Measurements from ENCODE around the gene CELF5.
A peak's percentile ranks its signal among the peaks of the same experiment; 100 is the strongest.

The CELF5 gene

GRCh38 chr19:3224346-3225168 is at the start of gene CELF5:
Gene CELF5 (plus strand): TSS chr19:3224661. CDS start chr19:3224740, 79 bp downstream.
- DNase-seq: peak; percentile 46 to 54

DNA sequence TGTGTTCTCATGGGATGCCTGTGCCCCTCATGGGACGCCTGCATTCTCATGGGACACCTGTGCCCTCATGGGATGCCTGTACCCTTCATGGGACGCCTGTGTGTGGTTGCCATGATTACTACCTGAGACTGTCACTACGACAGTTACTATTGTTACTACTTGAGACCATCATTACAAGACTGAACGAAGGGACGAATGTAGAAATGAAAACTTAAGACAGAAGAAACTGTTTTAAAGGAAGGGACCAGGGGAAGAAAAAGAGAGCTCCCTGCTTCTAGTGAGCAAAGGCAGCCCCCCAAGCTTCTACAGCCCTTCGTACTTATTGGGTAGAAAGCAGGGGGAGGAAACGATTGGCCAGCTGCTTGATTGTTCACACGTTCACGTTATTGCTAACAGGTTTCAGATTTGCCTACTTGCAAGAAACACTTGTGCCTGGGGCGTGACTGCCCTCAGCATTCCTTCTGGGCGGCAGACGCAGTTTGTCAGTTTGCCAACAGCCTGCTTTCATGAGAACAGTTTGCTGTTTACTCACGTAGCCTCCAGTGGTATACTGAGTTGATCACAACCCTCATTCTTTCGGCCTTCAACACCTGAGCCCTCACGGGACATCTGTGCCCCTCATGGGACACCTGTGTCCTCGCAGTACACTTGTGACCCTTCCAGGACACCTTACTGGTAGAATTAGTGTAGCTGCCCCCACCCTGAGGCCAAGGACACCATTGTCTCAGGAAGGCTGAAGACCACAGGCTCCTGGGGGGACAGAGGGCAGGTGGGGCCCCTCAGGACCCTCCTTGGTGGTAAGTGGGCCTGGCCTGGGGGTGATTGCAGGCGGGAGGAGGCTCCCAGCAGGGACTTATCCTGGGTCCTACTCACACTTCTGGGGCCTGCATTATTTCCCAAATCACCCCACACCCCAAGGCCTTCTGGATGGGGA is 48.4 kb upstream of the CELF5 start:
- DNase-seq: peak; percentile 48 to 60

DNA sequence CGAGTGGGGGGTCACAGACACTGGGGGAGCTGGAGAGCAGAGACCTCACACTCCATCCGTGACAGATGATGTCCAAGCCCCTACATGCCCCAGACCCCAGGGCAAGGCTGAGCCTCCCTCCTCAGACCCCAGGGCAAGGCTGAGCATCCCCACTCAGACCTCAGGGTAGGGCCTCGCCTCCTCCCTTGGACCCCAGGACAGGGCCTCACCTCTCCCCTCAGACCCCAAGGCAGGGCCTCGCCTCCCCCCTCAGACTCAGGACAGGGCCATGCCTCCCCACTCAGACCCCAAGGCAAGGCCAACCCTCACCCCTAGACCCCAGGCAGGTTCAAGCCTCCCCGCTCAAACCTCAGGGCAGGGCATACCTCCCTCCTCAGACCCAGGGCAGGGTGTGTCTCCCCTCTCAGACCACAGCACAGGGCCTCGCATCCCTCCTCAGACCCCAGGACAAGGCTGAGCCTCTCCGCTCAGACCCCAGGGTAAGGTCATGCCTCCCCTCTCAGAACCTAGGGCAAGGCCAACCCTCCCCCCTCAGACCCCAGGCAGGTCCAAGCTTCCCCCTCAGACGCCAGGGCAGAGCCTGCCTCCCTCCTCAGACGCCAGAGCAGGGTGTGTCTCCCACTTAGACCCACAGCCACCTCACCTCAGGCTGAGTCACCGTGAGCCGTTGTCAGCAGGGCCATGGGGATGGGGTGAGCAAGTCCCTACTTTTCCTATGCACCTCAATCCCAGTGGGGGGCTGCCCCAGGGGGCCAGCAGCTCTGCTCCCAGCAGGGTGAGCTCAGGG is 47.6 kb upstream of the CELF5 start:
- DNase-seq: peak; percentile 73 to 74

GRCh38 chr19:3178377-3178972 is 46.0 kb upstream of the CELF5 start, which contains the start of gene S1PR4:
Gene S1PR4 (plus strand): TSS chr19:3178769. CDS start chr19:3178793, 24 bp downstream.
- DNase-seq: peak; percentile 76 to 83

DNA sequence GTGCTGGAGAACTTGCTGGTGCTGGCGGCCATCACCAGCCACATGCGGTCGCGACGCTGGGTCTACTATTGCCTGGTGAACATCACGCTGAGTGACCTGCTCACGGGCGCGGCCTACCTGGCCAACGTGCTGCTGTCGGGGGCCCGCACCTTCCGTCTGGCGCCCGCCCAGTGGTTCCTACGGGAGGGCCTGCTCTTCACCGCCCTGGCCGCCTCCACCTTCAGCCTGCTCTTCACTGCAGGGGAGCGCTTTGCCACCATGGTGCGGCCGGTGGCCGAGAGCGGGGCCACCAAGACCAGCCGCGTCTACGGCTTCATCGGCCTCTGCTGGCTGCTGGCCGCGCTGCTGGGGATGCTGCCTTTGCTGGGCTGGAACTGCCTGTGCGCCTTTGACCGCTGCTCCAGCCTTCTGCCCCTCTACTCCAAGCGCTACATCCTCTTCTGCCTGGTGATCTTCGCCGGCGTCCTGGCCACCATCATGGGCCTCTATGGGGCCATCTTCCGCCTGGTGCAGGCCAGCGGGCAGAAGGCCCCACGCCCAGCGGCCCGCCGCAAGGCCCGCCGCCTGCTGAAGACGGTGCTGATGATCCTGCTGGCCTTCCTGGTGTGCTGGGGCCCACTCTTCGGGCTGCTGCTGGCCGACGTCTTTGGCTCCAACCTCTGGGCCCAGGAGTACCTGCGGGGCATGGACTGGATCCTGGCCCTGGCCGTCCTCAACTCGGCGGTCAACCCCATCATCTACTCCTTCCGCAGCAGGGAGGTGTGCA is 45.3 kb upstream of the CELF5 start:
- peak in 1 of 2 donors; percentile 32 for DNase-seq

GRCh38 chr19:3179739-3180293 is 44.6 kb upstream of the CELF5 start:
- DNase-seq: no peak

DNA sequence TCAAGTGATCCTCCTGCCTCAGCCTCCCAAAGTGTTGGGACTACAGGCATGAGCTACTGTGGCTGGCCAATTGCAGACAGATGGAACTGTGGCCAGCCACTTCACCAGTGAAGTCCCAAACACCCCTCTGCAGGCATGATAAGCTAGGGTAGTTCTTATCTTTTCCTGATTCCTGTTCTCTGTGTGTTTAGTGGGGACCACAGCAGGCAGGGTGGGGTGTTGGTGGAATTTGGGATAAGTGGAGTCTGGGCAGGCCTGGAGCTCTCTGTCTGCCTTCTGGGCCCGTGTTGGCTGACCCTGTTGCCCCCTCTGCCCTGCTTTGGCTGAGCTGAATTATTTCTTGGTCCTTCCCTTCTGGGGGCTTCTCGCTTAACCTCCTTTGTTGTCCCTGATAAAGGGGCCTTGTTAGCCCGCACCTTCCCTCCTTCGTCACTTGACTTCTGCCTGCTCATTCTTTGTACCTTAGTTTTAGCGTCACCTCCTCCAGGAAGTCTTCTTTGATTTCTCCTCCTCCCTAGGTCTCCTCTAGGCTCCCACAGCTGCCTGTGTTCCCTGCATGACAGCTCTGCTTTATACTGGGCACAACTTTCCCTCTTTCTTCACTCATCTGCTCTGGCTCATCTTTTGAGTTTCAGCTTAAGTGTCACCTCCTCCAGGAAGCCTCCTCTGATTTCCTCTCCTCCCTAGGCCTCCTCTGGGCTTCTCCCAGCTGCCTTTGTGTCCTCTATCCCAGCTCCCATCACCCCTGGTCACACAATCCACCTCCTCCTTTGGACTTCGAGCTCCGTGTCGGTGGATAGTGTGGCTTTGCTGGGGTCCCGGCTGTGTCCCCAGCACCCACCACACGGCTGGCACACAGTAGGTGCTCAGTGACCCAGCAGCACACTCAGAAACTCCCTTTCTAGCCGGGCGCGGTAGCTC is 40.5 kb upstream of the CELF5 start:
- DNase-seq: no peak

- no peak for DNase-seq
Measured at GRCh38 chr19:3184847-3185460, 39.5 kb upstream of the CELF5 start.

- DNase-seq: peak; percentile 92 to 94
Measured at GRCh38 chr19:3185461-3186159, 38.9 kb upstream of the CELF5 start, which contains the start of gene NCLN. Gene NCLN (plus strand): TSS chr19:3185930. CDS start chr19:3186031, 101 bp downstream.

DNA sequence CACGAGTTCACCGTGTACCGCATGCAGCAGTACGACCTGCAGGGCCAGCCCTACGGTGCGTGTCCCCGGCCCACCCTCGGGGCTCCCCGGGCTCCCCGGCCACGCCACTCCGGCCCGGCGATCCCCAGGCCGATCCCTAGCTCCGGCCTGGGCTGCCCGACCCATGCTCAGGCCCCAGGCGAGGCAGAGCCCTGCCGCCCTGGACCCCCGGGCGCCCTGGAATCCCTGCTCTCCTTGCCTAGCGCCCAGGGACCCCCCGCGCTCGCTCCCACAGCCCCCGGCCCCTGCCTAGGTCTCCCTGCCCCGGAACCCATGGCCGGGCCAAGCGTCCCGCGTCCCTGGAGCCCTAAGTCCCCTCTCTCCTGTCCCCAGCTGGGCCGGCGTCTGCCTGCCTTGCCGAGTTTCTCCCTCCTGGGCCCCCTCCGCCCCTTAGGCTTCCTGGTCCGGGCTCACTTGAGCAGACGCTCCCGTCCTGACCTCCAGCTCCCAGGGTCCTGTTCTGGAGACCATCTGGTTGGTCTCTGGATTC is 38.2 kb upstream of the CELF5 start:
- no peak for DNase-seq

DNA sequence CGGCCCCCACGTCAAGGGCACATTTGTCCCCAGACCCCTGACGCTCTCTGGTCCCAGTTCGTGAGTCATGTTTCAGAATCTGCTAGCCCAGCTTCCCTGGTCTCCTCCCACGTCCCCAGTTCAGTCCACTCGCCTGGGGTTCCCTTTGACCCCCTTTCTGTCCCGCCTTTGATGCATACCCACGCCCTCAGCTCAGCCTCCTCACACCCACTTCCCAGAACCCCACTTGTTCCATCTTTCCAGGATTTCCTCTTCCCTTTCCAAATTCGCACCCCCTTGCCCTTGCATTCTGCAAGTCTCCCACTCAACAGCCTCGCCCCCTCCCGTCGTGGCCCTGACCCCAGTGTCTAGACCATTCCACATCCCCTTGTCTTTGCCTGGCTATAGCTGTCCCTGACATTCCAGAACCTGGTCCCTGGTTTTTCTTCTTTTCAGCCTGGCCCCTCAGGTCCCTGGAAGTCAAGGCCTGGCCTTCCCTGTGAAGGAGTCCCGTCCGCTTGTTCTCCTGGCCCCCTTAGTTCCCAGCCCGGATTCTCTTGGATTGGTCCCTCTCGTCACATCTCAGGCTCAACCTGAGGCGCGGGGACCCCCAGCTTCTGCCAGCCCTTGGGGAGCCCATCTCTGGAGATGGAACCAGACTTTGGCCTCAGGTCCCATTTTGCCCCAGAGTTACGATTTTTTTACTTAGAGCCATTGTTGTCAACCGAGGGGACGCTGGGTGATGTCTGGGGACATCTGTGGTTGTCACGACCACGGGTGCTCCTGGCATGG is 37.4 kb upstream of the CELF5 start:
- no peak for DNase-seq

DNA sequence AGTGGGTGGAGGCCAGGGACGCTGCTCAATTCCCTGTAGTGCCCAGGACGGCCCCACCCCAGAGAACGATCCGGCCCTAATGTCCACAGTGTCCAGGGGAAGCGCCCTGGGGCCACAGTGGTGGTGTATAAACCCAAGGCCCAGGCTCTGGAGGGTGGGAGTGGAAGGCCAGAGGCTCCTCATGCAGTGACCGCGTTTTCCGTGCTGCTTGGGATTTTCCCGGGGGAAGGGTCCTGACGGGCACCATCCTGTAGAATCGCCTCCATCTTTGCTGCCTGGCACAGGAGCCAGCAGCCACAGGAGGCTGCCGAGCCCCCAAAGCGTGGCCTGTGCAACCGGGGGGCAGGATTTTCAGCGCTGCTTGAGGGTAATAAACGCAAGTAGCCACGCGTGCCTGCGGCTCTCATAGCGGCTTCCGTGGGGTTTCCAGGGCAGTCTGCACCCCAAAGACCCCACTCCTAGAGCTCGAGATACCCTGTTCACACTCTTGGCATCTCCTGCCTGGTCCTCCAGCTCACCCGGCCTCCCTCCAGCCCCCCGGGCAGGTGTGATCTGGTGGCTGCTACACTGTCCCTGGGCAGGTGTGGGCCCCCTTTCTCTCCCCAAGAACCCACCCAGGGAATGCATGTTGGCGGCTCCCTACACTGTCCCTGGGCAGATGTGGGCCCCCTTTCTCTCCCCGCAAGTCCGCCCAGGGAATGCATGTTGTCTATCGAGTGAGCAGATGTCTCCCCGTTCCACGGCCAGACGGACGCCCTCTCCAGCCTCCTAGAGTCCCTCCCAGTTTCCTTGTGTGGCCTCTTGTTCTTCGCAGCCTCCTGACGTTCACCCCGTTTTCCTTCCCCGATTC is 36.6 kb upstream of the CELF5 start:
- no peak for DNase-seq

GRCh38 chr19:3188627-3189596 is 35.5 kb upstream of the CELF5 start:
- no peak for DNase-seq

GRCh38 chr19:3189702-3190469 is 34.6 kb upstream of the CELF5 start:
- DNase-seq: no peak

- no peak for DNase-seq
Measured at GRCh38 chr19:3190470-3190770, 34.0 kb upstream of the CELF5 start.
